Stimulated activated CD4-positive, alpha-beta T cell treated with anti-CD3 and anti-CD28 coated beads, Interleukin-15, amount 100 ng/mL, for 24 hours (primary cell): ENCODE results near the gene C16orf86.

Experiments used
- DNase-seq: peaks from one replicate; pipeline ENCODE4 v3.0.0-alpha.2; 2020

C16orf86 gene

GRCh38 chr16:67699265-67699664 lies 32.7 kb downstream of the C16orf86 start:
- DNase-seq: no peak

- DNase-seq: no peak
These were observed 34.8 kb downstream of the C16orf86 start for GRCh38 chr16:67701420-67701819.

- no peak for DNase-seq
These were observed 35.5 kb downstream of the C16orf86 start for GRCh38 chr16:67702130-67702529.

- DNase-seq: peak; percentile 7
These were observed 37.0 kb downstream of the C16orf86 start for GRCh38 chr16:67703626-67704025.

GRCh38 chr16:67704110-67704509 lies 37.5 kb downstream of the C16orf86 start:
- DNase-seq: no peak

GRCh38 chr16:67707210-67707609 lies 40.6 kb downstream of the C16orf86 start:
- no peak for DNase-seq

- DNase-seq: no peak
These were observed 41.2 kb downstream of the C16orf86 start for GRCh38 chr16:67707790-67708189.

- no peak for DNase-seq
These were observed 41.8 kb downstream of the C16orf86 start for GRCh38 chr16:67708368-67708771.

GRCh38 chr16:67709050-67709449 lies 42.4 kb downstream of the C16orf86 start:
- DNase-seq: no peak

GRCh38 chr16:67710607-67711006 lies 44.0 kb downstream of the C16orf86 start:
- no peak for DNase-seq

GRCh38 chr16:67713647-67714273 lies 47.1 kb downstream of the C16orf86 start:
- DNase-seq: no peak

- DNase-seq: no peak
These were observed 47.9 kb downstream of the C16orf86 start for GRCh38 chr16:67714522-67714921.

- DNase-seq: no peak
These were observed 49.5 kb downstream of the C16orf86 start for GRCh38 chr16:67716097-67716496.
